AG04449 (cell line): ENCODE data around the gene APOC1.
"Not testable (repeated sequence)": the region's sequence is repeated elsewhere in the genome, so short reads cannot be mapped to it uniquely, and the experiment has no call there.

Experiments used
- CTCF ChIA-PET: fragments of 350-600 bp; formaldehyde crosslinking; extraction: SDS; loops from one replicate; lab custom pipeline; 2021; ENCODE audit warnings: antibody characterized with exemption; lab: Yijun Ruan, JAX
- POLR2A ChIA-PET: fragments of 400-600, 350-600 bp; formaldehyde crosslinking; extraction: SDS; loops from one replicate; lab custom pipeline; 2020; ENCODE audit warnings: antibody characterized with exemption, inconsistent platforms; lab: Yijun Ruan, JAX
- DNase-seq: peaks from one replicate; pipeline ENCODE4 v3.0.0-alpha.2; 2010; ENCODE audit warnings: low read depth, low spot score
- H3K4me3 ChIP-seq: 2 replicates; pipeline ENCODE4 v1.5.1; 2011; ENCODE audit warnings: low read depth, mild to moderate bottlenecking, control low read depth, low read length
- TF ChIP-seq, protein P1 (sequence below): IDR thresholded peaks from one replicate; pipeline ENCODE4 v1.5.1; 2011; ENCODE audit warnings: mild to moderate bottlenecking, moderate library complexity, low read length, control low read depth, inconsistent platforms; ENCODE audit not compliant: insufficient read depth; ENCODE audit errors: missing control alignments

APOC1 gene

DNA sequence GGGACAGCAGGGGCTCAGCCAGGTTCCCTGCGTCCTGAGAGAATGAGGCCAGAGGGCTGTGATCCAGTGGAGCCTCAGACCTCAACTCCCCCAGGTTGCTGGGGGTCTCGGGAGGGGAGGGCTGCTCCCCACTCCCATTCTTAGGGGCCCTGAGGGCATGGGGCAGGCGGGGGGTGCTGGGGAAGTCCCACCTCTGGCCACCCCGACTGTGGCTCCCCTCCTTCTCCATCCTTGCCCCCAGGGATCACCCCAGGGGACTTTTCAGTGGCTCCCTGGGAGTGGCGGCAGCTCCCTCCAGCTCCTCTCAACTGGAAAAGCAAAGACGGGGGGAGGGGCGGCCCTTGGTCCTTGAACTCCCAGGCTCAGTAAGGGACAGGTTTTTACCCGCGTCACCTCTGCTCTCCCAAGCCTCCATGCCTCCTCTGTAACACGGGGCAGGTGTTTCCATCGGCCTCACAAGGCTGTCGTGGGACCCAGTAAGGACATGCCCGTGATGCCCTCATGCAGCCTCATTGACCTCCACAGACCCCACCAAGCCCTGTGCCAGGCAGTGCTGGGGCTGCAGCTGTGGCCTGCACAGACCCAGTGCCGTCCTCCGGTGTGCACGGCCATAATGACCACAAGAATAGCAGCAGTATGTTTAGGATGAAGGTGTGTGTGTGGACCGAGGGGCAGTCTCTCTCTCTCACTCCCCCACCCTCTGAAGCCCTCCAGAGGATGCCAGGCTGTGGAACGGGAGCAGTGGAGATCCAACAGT lies 34.9 kb upstream of the APOC1 start:
- TF ChIP-seq, protein P1, sequence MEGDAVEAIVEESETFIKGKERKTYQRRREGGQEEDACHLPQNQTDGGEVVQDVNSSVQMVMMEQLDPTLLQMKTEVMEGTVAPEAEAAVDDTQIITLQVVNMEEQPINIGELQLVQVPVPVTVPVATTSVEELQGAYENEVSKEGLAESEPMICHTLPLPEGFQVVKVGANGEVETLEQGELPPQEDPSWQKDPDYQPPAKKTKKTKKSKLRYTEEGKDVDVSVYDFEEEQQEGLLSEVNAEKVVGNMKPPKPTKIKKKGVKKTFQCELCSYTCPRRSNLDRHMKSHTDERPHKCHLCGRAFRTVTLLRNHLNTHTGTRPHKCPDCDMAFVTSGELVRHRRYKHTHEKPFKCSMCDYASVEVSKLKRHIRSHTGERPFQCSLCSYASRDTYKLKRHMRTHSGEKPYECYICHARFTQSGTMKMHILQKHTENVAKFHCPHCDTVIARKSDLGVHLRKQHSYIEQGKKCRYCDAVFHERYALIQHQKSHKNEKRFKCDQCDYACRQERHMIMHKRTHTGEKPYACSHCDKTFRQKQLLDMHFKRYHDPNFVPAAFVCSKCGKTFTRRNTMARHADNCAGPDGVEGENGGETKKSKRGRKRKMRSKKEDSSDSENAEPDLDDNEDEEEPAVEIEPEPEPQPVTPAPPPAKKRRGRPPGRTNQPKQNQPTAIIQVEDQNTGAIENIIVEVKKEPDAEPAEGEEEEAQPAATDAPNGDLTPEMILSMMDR: no peak
- ChIA-PET POLR2A (no interaction called here), CTCF (no interaction called here)
- H3K4me3 ChIP-seq: no peak overlapping the region
- DNase-seq: no peak

DNA sequence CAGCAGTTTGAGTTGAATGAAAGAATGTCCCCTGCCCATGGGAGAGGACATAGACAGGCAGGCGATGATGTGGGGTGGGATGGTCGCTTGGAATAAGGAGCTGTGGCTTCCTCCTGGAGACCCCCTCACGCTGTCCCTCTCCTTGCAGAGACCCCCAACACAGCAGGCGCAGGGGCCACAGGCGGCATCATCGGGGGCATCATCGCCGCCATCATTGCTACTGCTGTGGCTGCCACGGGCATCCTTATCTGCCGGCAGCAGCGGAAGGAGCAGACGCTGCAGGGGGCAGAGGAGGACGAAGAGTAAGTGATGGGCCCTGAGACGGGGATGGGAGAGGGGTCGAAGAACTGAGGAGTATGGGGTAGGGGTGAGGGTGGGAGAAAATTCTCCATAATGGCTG lies 32.3 kb upstream of the APOC1 start:
- ChIA-PET POLR2A (no interaction called here), CTCF (interaction anchor here (2.8 kb wide), 1 partner anchor 159 kb away, joined by 10 read pairs; no protein-coding TSS in a partner anchor)
- TF ChIP-seq, protein P1: no peak
- no peak for DNase-seq
- H3K4me3 ChIP-seq: no peak overlapping the region

DNA sequence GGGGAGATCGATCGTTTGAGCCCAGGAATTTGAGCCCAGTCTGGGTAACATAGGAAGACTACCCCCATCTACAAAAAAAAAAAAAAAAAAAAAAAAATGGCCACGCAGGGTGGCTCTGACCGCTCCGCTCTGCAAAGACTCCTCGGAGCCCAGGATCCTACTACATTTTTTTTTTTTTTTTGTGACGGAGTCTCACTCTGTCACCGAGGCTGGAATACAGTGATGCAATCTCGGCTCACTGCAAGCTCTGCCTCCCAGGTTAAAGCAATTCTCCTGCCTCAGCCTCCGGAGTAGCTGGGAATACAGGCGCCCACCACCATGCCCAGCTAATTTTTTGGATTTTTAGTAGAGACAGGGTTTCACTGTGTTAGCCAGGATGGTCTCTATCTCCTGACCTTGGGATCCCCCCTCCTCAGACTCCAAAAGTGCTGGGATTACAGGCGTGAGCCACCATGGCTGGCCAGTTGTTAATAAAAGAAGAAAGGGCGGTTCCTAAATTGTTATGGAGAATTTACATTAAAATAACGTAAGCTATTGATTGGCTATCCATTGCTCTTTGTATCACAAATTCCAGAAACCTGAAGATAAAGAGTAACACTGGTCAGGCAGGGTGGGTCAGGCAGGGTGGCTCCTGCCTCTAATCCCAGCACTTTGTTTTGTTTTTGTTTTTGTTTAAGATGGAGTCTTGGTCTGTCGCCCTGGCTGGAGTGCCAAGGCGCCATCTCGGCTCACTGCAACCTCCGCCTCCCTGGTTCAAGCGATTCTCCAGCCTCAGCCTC lies 31.6 kb upstream of the APOC1 start:
- H3K4me3 ChIP-seq, DNase-seq, POLR2A ChIA-PET: not testable (repeated sequence)
- CTCF ChIA-PET: interaction anchor here (1.2 to 2.8 kb wide), 5 partner anchors 21 to 312 kb away, joined by 3 to 11 read pairs (median 8); no protein-coding TSS in a partner anchor

- ChIA-PET CTCF (interaction anchor here (1.0 to 2.8 kb wide), 6 partner anchors 16 to 313 kb away, joined by 3 to 11 read pairs (median 6); no protein-coding TSS in a partner anchor), POLR2A (interaction anchor here (0.6 to 1.1 kb wide), 2 partner anchors 15 to 35 kb away, joined by 3 read pairs; no protein-coding TSS in a partner anchor)
- H3K4me3 ChIP-seq: no peak overlapping the region
- DNase-seq: no peak
- TF ChIP-seq, protein P1: no peak
Observed at GRCh38 chr19:44883922-44884321, 30.5 kb upstream of the APOC1 start.

DNA sequence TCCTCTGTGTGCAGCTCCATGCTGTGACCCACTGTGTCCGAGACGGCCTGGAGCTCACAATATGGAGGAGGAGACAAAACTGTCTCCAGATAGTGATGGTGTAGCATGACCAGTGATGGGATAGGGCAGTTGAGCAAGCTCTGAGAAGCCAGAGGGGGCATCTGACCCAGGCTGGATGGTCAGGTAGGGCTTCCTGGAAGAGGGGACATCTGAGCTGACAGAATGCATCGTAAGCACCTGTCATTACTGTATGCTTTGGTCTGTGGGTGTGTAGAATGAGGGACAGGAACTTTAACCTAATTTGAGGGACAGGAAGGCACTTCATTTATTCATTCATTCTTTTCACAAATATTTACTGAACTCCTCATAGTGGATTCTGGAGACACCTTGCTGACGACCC lies 29.8 kb upstream of the APOC1 start:
- H3K4me3 ChIP-seq: no peak overlapping the region
- TF ChIP-seq, protein P1: no peak
- ChIA-PET POLR2A (interaction anchor here (0.6 to 1.1 kb wide), 2 partner anchors 16 to 36 kb away, joined by 3 read pairs; no protein-coding TSS in a partner anchor), CTCF (interaction anchor here (1.0 to 2.8 kb wide), 5 partner anchors 17 to 314 kb away, joined by 4 to 11 read pairs (median 8); no protein-coding TSS in a partner anchor)
- no peak for DNase-seq

- ChIA-PET CTCF (interaction anchor here (1.3 kb wide), 1 partner anchor 162 kb away, joined by 4 read pairs; no protein-coding TSS in a partner anchor), POLR2A (interaction anchor here (0.7 kb wide), 1 partner anchor 38 kb away, joined by 3 read pairs; no protein-coding TSS in a partner anchor)
- no peak overlapping the region for H3K4me3 ChIP-seq
- TF ChIP-seq, protein P1: no peak
- DNase-seq: no peak
Observed at GRCh38 chr19:44886141-44886540, 28.3 kb upstream of the APOC1 start.
